Stimulated activated CD4-positive, alpha-beta T cell treated with anti-CD3 and anti-CD28 coated beads, Interleukin-2, amount 100 ng/mL, for 48 hours (primary cell): Measurements from ENCODE around the gene TOR1AIP2.
"Not testable (repeated sequence)": the region's sequence is repeated elsewhere in the genome, so short reads cannot be mapped to it uniquely, and the experiment has no call there.

Experiments used
- DNase-seq, 2 donors: peaks; one replicate each; pipeline ENCODE4 v3.0.0-alpha.2; 2020

Gene TOR1AIP2

GRCh38 chr1:179875596-179876299 is 1.9 kb downstream of the TOR1AIP2 start:
- no peak for DNase-seq

DNA sequence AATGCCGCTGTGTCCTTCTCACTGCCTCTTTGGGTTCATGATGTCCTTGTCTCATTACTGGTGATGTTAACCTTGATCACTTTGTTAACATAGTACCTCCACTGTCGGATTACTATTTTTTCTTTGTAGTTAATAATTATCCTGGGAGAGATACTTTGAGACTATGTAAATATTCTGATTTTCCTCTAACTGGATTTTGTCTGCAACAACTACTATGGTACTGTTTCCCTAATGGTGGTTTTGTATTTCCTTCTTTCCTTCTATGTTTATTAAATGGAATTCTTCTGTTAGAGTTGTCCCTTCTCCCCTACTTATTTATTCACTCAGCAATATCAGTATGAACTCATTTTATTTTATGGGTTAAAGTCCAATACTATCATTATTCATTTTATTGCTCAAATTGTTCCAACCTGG is 4.2 kb downstream of the TOR1AIP2 start:
- DNase-seq, result no peak

DNA sequence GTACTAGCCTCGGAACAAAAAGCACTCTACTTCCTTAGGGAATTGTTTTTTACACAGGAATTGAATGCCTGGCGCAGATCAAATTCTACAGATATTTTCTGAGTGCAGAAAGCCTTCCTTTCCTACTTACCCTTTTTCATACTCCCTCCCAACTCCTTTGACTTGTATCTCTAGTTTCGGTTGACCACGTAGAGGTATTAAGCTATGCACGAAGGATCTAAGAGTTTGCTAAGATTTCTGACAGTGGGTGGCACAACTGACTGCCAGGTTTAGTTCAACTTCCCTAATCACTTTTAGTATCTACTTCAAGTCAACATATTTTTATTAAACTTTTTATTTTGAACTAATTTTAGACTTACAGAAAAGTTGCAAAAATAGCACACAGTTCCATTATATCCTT is 5.0 kb downstream of the TOR1AIP2 start:
- DNase-seq, result no peak

- DNase-seq, result no peak
Observed at GRCh38 chr1:179871940-179872339, 5.7 kb downstream of the TOR1AIP2 start.

DNA sequence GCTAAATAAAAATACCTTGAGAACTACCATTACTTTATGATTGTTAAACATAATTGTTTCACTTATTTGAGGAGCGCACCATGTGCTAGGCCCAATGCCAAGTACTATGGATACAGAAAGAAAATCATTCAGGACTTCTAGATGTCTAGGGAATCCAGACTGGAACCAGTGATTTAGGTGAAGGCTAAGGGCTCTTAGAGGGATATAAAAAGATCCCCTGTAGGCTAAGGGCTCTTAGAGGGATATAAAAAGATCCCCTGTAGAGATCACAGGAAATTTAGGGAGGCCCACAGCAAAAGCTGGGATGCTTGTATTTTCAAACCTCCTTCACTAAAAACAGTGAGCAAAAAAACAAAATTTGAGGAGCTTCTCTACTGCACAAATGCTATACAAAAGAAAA is 6.7 kb downstream of the TOR1AIP2 start:
- DNase-seq, result no peak

GRCh38 chr1:179867493-179868330 is 9.9 kb downstream of the TOR1AIP2 start:
- peak; percentile 19 to 35 for DNase-seq

GRCh38 chr1:179866616-179867015 is 11.0 kb downstream of the TOR1AIP2 start:
- DNase-seq, result no peak

GRCh38 chr1:179865377-179865776 is 12.2 kb downstream of the TOR1AIP2 start:
- no peak for DNase-seq

DNA sequence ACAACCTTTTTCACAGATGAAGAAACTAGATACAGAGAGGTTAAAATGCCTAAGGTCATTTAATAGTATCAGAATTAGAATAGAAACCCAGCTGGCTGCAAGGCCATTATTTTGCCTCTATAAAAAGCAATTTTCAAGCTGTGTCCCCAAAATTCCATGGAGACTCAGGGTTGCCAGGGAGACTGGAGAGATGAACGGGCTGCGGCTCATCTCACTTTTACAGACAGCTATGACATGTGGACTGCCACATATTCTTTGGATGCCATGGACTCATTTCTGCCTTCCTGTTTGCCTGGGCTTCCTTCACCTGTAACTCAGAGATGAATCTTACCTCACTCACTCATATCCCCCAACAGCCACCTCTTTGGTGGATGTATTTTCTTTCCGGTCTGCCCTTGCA is 17.0 kb downstream of the TOR1AIP2 start:
- DNase-seq, result no peak

DNA sequence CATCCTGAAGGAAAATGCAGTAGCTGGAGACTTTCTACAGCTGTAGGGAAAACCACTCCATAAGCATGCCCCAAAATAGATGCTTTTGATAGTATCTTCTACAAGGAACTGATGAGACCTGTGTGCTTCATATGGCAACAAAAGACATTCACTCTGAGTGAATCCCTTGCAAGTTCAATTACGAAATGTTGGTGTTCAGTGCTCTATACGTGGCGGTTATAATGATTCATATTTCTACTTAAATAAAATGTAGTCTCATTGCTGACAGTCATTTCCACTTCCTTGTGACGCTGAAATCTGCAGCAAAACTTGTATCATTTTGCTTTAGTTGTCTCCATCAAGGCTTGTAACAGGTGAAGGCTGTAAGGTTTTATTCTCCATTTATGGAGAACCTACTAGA is 20.6 kb downstream of the TOR1AIP2 start:
- no peak for DNase-seq

- no peak for DNase-seq
Observed at GRCh38 chr1:179856296-179856695, 21.3 kb downstream of the TOR1AIP2 start.

DNA sequence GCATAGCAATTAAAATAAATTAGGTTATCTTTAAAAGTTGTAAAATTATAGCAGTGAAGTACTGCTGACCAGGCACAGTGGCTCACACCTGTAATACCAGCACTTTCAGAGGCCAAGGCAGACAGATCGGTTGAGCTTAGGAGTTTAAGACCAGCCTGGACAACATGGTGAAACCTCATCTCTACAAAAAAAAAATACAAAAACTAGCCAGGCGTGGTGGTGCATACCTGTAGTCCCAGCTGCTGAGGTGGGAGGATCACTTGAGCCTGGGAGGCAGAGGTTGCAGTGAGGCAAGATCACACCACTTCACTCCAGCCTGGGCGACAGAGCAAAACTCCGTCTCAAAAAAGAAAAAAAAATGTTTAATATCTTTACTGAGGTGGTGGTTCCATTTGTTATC is 21.8 kb downstream of the TOR1AIP2 start:
- DNase-seq, result not testable (repeated sequence)

- no peak for DNase-seq
Observed at GRCh38 chr1:179853102-179853501, 24.5 kb downstream of the TOR1AIP2 start.

DNA sequence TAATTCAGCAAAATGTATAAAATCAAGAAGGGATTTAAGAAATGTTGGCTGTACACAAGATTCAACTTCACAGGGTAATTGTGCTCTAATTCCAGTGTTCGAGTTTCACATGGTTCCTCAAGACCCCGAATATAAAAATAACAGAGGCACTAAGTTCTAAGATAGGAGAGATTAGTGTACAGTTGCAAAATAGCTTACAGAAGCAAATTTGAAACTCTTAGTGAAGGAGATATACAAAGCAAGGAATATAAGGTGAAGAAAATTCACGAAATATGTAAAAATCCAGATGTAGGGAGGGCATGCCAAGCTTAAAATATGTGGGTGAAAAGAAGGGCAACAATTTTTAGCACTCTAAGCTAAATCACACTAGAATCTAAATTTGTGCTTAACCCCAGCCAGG is 29.4 kb downstream of the TOR1AIP2 start:
- DNase-seq, result no peak

DNA sequence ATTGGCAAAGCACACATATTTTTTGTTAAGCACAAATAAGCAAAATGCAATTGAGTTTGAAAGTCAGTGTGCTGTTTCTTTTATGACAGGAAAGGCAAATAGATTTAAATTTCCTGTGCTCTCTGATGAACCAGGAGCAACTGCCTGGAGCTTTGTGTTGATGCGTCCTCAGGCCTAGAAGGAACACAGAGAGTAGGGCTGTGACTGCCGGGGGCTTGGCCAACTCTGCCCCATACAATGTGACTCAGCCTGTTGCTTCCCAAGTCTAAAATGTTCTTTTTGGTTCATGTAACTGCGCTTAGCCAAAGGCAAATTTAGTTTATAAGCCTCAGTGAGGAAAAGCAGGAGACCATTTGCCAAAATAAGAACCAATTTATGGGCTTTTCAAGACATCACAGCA is 37.5 kb downstream of the TOR1AIP2 start:
- DNase-seq, result no peak

DNA sequence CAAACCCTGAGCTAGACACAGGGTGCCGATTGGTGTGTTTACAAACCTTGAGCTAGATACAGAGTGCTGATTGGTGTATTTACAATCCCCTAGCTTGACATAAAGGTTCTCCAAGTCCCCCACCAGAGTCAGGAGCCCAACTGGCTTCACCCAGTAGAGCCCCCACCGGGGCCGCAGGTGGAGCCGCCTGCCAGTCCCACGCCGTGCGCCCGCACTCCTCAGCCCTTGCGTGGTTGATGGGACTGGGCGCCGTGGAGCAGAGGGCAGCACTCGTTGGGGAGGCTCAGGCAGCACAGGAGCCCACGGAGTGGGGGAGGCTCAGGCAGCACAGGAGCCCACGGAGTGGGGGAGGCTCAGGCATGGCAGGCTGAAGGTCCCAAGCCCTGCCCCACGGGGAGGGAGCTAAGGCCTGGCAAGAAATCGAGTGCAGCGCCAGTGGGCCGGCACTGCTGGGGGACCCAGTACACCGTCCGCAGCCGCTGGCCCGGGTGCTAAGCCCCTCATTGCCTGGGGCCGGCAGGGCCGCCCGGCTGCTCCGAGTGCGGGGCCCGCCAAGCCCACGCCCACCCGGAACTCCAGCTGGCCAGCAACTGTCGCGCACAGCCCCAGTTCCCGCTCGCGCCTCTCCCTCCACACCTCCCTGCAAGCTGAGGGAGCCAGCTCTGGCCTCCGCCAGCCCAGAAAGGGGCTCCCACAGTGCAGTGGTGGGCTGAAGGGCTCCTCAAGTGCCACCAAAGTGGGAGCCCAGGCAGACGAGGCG is 40.7 kb downstream of the TOR1AIP2 start:
- DNase-seq, result not testable (repeated sequence)

GRCh38 chr1:179831852-179832699 is 45.5 kb downstream of the TOR1AIP2 start:
- DNase-seq, result no peak

DNA sequence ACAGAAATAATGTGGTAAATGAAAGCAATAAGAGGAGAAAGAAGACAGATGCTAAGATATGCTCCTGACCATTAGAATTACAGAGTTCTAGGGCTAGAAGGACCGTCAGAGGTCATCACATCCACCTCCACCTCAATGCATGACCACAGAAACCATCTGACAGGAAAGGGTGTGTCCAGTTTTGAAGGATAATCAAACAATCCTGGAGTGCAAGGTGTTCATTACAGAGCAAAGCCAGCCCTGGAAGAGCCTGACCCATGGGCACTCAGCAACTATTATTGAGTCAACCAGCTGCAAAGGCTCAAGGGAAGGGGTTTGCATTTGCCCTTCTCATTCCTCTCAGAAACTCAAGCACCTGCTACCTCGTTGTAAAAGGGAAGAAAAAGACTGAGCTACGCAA is 46.4 kb downstream of the TOR1AIP2 start:
- no peak for DNase-seq

DNA sequence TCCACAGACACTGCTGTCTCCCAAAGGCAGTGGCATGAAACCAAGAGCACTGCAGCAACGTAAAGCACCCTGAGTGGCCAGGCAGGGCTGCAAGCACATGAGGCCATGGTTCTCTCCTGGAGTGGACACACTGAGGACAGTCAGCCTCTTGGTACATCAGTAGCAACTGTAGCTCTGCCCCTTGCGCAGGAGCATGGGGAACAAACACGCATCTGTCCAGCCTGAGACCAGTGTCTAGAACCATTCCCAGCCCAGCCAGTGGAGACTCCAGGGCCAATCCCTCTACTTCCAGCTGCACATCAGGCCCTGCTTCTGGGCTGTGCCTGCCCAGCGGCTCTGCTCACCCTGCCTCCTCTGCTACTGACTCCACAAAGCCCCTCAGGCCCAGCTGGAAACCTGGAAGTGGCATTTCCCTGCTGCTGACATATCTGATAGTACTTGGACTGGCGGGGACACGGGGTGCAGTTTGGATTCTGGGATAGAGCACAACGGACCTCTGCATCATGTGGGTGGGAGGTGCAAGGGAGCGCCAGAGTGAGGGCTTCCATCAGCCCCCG is 49.0 kb downstream of the TOR1AIP2 start:
- DNase-seq, result no peak

DNA sequence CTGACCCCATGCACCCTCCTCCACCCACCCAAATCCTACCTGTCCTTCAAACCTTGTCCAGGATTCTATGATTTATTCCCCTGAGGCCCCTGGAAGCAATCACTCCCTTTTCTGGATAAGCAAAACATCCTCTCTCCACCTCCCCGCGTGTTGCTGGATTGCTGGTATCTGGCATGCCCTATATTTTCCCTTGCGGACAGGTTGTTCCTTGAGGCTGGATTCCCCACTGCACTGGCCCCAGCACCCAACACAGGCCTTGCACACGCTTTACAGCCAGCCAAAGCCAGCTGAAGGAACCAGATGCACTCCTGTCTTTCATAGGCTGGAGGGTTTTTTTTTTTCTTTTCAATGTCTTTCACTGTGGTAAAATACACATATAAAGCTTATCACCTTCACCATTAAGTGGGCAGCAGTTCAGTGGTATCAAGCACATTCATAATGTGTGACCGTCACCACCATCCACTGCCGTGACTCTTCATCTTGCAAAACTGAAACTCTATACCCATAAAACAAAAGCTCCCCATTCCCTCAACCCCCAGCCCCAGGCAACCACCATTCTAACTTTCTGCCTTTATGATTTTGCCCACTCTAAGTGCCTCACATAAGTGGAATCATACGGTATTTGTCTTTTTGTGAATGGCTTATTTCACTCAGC is 50.9 kb downstream of the TOR1AIP2 start:
- DNase-seq, result no peak

- no peak for DNase-seq
Observed at GRCh38 chr1:179825798-179826460, 51.7 kb downstream of the TOR1AIP2 start.
